Naive thymus-derived CD4-positive, alpha-beta T cell (primary cell): ENCODE results near the gene IL2RG. TPM values are rescaled to one million over a fixed set of nuclear protein-coding genes. Genes with fewer than 3 reads are reported as not detected.

Experiments
- ATAC-seq: fragments of 150-1000 bp; cut with Tn5 transposase; 2 replicates; pipeline ENCODE4 v1.10.0; 2021; ENCODE audit warnings: mild to moderate bottlenecking, moderate library complexity
- CTCF ChIA-PET: fragments of 350-600 bp; sonication (Branson Sonifier 250); formaldehyde crosslinking; loops from one replicate; lab custom pipeline; 2021; ENCODE audit warnings: antibody characterized with exemption; lab: Charles Lee
- POLR2A ChIA-PET: fragments of 350-600 bp; sonication (Branson Sonifier 250); formaldehyde crosslinking; loops from one replicate; lab custom pipeline; 2021; ENCODE audit warnings: antibody characterized with exemption, inconsistent platforms; lab: Charles Lee
- DNase-seq, 9 donors: peaks; one replicate each; pipeline versions ENCODE4 v3.0.0 to v3.0.0-alpha.2; 2020 to 2022; ENCODE audit warnings: mixed read lengths in 1 of 9
- H3K27ac ChIP-seq: one replicate; pipeline ENCODE4 v1.7.0; 2013; ENCODE audit warnings: mild to moderate bottlenecking, low read depth, low read length, moderate library complexity
- H3K27me3 ChIP-seq, 2 donors: one replicate each; pipeline ENCODE4 v1.7.0; 2013; ENCODE audit warnings: low read length in 2 of 2, mild to moderate bottlenecking in 2 of 2, moderate library complexity in 2 of 2; ENCODE audit not compliant: control insufficient read depth in 2 of 2, insufficient read depth in 2 of 2
- H3K36me3 ChIP-seq, 3 experiments: 1 replicate in 2 of 3; 2 replicates in 1 of 3; pipeline ENCODE4 v1.7.0; 2013; ENCODE audit warnings: low read length in 3 of 3, mild to moderate bottlenecking in 3 of 3, moderate library complexity in 1 of 3; ENCODE audit not compliant: insufficient read depth in 3 of 3, control insufficient read depth in 2 of 3
- H3K4me1 ChIP-seq, 2 donors: one replicate each; pipeline ENCODE4 v1.7.0; 2013; ENCODE audit warnings: low read length in 2 of 2, mild to moderate bottlenecking in 2 of 2, moderate library complexity in 1 of 2; ENCODE audit not compliant: control insufficient read depth in 2 of 2, insufficient read depth in 2 of 2
- H3K4me3 ChIP-seq: 2 replicates; pipeline ENCODE4 v1.7.0; 2013; ENCODE audit warnings: mild to moderate bottlenecking, low read length
- H3K9me3 ChIP-seq, 3 experiments: 1 replicate in 2 of 3; 2 replicates in 1 of 3; pipeline ENCODE4 v1.7.0; 2013; ENCODE audit warnings: low read length in 3 of 3; ENCODE audit not compliant: control insufficient read depth in 2 of 3
- H3K27ac Mint-ChIP-seq, 9 donors: one replicate each; pipeline ENCODE4 v1.8.0; 2020 to 2022; ENCODE audit warnings: mixed read lengths in 9 of 9, mild to moderate bottlenecking in 8 of 9, moderate library complexity in 5 of 9, inconsistent platforms in 2 of 9
- H3K27me3 Mint-ChIP-seq, 5 donors: one replicate each; pipeline ENCODE4 v1.8.0; 2021 to 2022; ENCODE audit warnings: mixed read lengths in 5 of 5, mild to moderate bottlenecking in 1 of 5
- H3K36me3 Mint-ChIP-seq, 5 donors: one replicate each; pipeline ENCODE4 v1.8.0; 2020 to 2022; ENCODE audit warnings: mixed read lengths in 5 of 5, mild to moderate bottlenecking in 3 of 5, inconsistent platforms in 1 of 5
- H3K4me1 Mint-ChIP-seq, 7 donors: one replicate each; pipeline ENCODE4 v1.8.0; 2020 to 2022; ENCODE audit warnings: mixed read lengths in 7 of 7, mild to moderate bottlenecking in 3 of 7, inconsistent platforms in 1 of 7
- H3K4me3 Mint-ChIP-seq, 10 donors: one replicate each; pipeline ENCODE4 v1.8.0; 2020 to 2022; ENCODE audit warnings: mild to moderate bottlenecking in 10 of 10, mixed read lengths in 10 of 10, moderate library complexity in 6 of 10, inconsistent platforms in 2 of 10
- H3K9me3 Mint-ChIP-seq, 11 donors: one replicate each; pipeline ENCODE4 v1.8.0; 2020 to 2022; ENCODE audit warnings: mixed read lengths in 11 of 11, mild to moderate bottlenecking in 4 of 11, inconsistent platforms in 1 of 11, moderate library complexity in 1 of 11
- intact Hi-C, 2 donors: fragments of 100-400 bp; cut with micrococcal nuclease; formaldehyde crosslinking; loops; one replicate each; pipeline ENCODE4 v1.15.1; 2023
- polyA plus RNA-seq, 2 donors: library from polyadenylated mRNA; unstranded; fragments of 300-500 nt; fragmentation: Illumina TruSeq; gene quantifications; one replicate each; pipeline ENCODE4 v1.2.3, GENCODE V29; 2021
- total RNA-seq, 6 experiments: library from RNA in 5 of 6; stranded (reverse) in 5 of 6; gene quantifications; 1 replicate in 5 of 6; 2 replicates in 1 of 6; pipeline ENCODE4 v1.2.3 and lab custom pipeline; 2021 to 2026

IL2RG gene
- total and polyA plus RNA-seq, 7 experiments from 2014 or later: 228 to 1,015 (median 330) TPM

DNA sequence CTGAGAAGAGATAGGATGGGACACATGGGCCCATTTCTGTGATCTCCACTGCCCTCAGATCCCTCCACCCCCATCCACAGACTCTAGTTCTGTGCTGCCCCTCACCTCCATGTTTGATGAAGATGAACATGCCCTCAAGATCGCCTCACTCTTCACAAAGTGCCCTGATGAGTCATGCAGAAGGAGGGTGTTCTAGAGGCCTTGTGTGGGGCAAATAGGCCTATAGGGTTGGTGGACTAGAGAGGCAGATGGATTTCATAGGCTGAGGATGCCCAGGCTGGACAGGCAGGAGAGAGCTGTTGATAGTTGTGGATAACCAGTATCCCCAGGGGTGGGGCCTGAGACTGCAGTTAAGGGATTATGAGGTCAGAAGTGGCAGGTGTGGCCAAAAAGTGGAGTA is 5.0 kb downstream of the IL2RG start, which contains the start of gene CXorf65:
CXorf65 (minus strand) TSS at position 314 of the 400 bp plus-strand sequence; CDS start at position 130, 184 bp downstream.
- ATAC-seq (no peak), DNase-seq (no peak)
- Histone ChIP-seq H3K27me3 (no peaks in the 10 kb centered on the region), H3K27ac (peak within 1 kb of the TSS; percentile 96), H3K4me3 (peak within 1 kb of the TSS; percentile 80), H3K4me1 (peaks cover 55 to 58% of the 10 kb centered on the region in 2 donors), H3K36me3 (peaks cover 9 to 20% (median 11%) of the 10 kb centered on the region in 3 experiments), H3K9me3 (no peaks in the 10 kb centered on the region)
- Mint-ChIP-seq H3K4me3 (peak within 1 kb of the TSS; percentile 93 to 98 (median 98)), H3K27me3 (no peaks in the 10 kb centered on the region), H3K27ac (peak within 1 kb of the TSS; percentile 91 to 100 (median 98)), H3K9me3 (peaks cover 0 to 5% (median 0%) of the 10 kb centered on the region in 11 donors), H3K36me3 (peaks cover 15 to 66% (median 42%) of the 10 kb centered on the region in 5 donors), H3K4me1 (peaks cover 34 to 87% (median 65%) of the 10 kb centered on the region in 7 donors)
- intact Hi-C loops: loop anchor here in 1 of 2 donors (1.0 kb wide), 1 partner anchor 8 kb away; no protein-coding TSS in a partner anchor
- ChIA-PET POLR2A (interaction anchor here (0.6 to 8.5 kb wide), 3 partner anchors 10 to 148 kb away, joined by 3 to 125 read pairs (median 4); partner anchors contain the start of genes FOXO4 and MED12), CTCF (interaction anchor here (1.2 kb wide), 1 partner anchor 24 kb away, joined by 6 read pairs; no protein-coding TSS in a partner anchor)

- intact Hi-C loops: loop anchor here in 1 of 2 donors (1.0 kb wide), 1 partner anchor 7 kb away; no protein-coding TSS in a partner anchor
- Histone ChIP-seq H3K27ac (peak overlapping the region; percentile 96), H3K27me3 (no peaks in the 10 kb centered on the region), H3K9me3 (no peaks in the 10 kb centered on the region), H3K4me1 (peaks cover 59 to 63% of the 10 kb centered on the region in 2 donors), H3K4me3 (peak overlapping the region; percentile 8), H3K36me3 (peaks cover 9 to 17% (median 11%) of the 10 kb centered on the region in 3 experiments)
- H3K27me3 Mint-ChIP-seq: no peaks in the 10 kb centered on the region
- POLR2A ChIA-PET: interaction anchor here (0.6 to 8.5 kb wide), 6 partner anchors 10 to 1474 kb away, joined by 3 to 125 read pairs (median 4); partner anchors contain the start of genes FOXO4 and MED12
- CTCF ChIA-PET: interaction anchor here (1.2 kb wide), 2 partner anchors 12 to 25 kb away, joined by 6 to 7 read pairs; partner anchors contain the start of gene MED12
- no peak for ATAC-seq
- peak overlapping the region; percentile 58 to 98 (median 78) for H3K4me3 Mint-ChIP-seq
- H3K9me3 Mint-ChIP-seq: peaks cover 0 to 5% (median 0%) of the 10 kb centered on the region in 11 donors
- H3K36me3 Mint-ChIP-seq: peaks cover 13 to 58% (median 39%) of the 10 kb centered on the region in 5 donors
- H3K4me1 Mint-ChIP-seq: peaks cover 39 to 92% (median 72%) of the 10 kb centered on the region in 7 donors
- H3K27ac Mint-ChIP-seq: peak overlapping the region; percentile 83 to 99 (median 96)
- DNase-seq: no peak
Observed at GRCh38 chrX:71105628-71106027, 5.7 kb downstream of the IL2RG start.

GRCh38 chrX:71103110-71103983 is 8.0 kb downstream of the IL2RG start:
- peaks cover 1 to 35% (median 18%) of the 10 kb centered on the region in 5 donors for H3K36me3 Mint-ChIP-seq
- no peaks in the 10 kb centered on the region for H3K27me3 Mint-ChIP-seq
- ATAC-seq (peak; percentile 73), DNase-seq (peak in 8 of 9 donors; percentile 46 to 61 (median 58))
- CTCF ChIA-PET: interaction anchor here (0.9 to 4.9 kb wide), 5 partner anchors 8 to 76 kb away, joined by 3 to 59 read pairs (median 18); partner anchors contain the start of genes IL2RG and MED12
- H3K9me3 ChIP-seq: no peaks in the 10 kb centered on the region
- H3K4me1 ChIP-seq: peaks cover 62 to 74% of the 10 kb centered on the region in 2 donors
- H3K36me3 ChIP-seq: peaks cover 4 to 6% (median 5%) of the 10 kb centered on the region in 3 experiments
- peak overlapping the region; percentile 82 for H3K27ac ChIP-seq
- peaks cover 0 to 6% (median 0%) of the 10 kb centered on the region in 11 donors for H3K9me3 Mint-ChIP-seq
- H3K4me3 ChIP-seq: peak overlapping the region; percentile 45
- H3K27me3 ChIP-seq: no peaks in the 10 kb centered on the region
- peak overlapping the region; percentile 90 to 99 (median 92) for H3K27ac Mint-ChIP-seq
- H3K4me3 Mint-ChIP-seq: peak overlapping the region; percentile 75 to 98 (median 85)
- peaks cover 44 to 92% (median 79%) of the 10 kb centered on the region in 7 donors for H3K4me1 Mint-ChIP-seq
- POLR2A ChIA-PET: interaction anchor here (1.3 to 8.5 kb wide), 4 partner anchors 9 to 81 kb away, joined by 5 to 125 read pairs (median 111); partner anchors contain the start of genes IL2RG and MED12
- intact Hi-C loops: loop anchor here (1.0 kb wide), 1 partner anchor 8 kb away; the partner anchor contains the start of gene IL2RG (in 2 of the 2)

DNA sequence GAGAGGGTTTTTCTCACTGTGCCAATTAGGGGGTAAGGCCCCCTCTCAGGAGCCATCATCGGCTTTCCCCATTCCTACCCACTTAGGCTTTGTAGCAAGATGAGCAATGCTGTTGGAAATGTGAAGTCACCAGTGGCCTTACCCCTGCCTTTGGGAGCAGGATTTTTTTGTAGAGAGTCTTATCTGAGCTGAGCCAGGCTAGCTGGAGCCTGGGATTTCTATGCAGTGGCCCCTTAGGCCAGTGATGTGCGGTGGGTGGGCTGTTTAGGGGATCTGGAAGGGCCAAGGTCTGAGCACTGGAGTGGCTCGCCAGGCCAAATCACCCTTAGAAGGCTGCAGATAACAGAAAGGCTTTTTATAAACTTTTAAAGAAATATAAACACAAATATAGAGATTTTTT is 9.1 kb downstream of the IL2RG start:
- no peak overlapping the region for H3K4me3 ChIP-seq
- H3K36me3 ChIP-seq: peaks cover 0 to 1% (median under 1%) of the 10 kb centered on the region in 3 experiments
- H3K27me3 ChIP-seq: no peaks in the 10 kb centered on the region
- Mint-ChIP-seq H3K9me3 (peaks cover 0 to 4% (median 0%) of the 10 kb centered on the region in 11 donors), H3K36me3 (peaks cover 0 to 26% (median 12%) of the 10 kb centered on the region in 5 donors), H3K27me3 (no peaks in the 10 kb centered on the region), H3K4me1 (peaks cover 43 to 92% (median 75%) of the 10 kb centered on the region in 7 donors), H3K4me3 (peak overlapping the region in 7 of 10 donors; percentile 27 to 98 (median 75)), H3K27ac (peak overlapping the region; percentile 81 to 99 (median 92))
- no peak for ATAC-seq
- ChIA-PET CTCF (interaction anchor here (1.1 to 4.9 kb wide), 6 partner anchors 9 to 80 kb away, joined by 3 to 59 read pairs (median 12); partner anchors contain the start of genes IL2RG and MED12), POLR2A (interaction anchor here (0.6 to 8.5 kb wide), 8 partner anchors 10 to 430 kb away, joined by 3 to 125 read pairs (median 9); partner anchors contain the start of genes IL2RG, MED12 and OGT)
- DNase-seq: no peak
- H3K9me3 ChIP-seq: no peaks in the 10 kb centered on the region
- H3K27ac ChIP-seq: peak overlapping the region; percentile 82
- intact Hi-C loops: no loop called here
- H3K4me1 ChIP-seq: peaks cover 62 to 75% of the 10 kb centered on the region in 2 donors

DNA sequence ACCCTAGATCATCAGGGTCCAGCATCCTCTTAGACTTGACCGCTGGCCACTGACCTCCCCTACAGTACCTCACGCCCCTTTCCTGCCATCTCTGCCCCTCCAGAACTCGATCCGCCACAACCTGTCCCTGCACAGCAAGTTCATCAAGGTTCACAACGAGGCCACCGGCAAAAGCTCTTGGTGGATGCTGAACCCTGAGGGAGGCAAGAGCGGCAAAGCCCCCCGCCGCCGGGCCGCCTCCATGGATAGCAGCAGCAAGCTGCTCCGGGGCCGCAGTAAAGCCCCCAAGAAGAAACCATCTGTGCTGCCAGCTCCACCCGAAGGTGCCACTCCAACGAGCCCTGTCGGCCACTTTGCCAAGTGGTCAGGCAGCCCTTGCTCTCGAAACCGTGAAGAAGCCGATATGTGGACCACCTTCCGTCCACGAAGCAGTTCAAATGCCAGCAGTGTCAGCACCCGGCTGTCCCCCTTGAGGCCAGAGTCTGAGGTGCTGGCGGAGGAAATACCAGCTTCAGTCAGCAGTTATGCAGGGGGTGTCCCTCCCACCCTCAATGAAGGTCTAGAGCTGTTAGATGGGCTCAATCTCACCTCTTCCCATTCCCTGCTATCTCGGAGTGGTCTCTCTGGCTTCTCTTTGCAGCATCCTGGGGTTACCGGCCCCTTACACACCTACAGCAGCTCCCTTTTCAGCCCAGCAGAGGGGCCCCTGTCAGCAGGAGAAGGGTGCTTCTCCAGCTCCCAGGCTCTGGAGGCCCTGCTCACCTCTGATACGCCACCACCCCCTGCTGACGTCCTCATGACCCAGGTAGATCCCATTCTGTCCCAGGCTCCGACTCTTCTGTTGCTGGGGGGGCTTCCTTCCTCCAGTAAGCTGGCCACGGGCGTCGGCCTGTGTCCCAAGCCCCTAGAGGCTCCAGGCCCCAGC is 10.5 kb downstream of the IL2RG start:
- Histone ChIP-seq H3K4me3 (no peak overlapping the region), H3K27me3 (no peaks in the 10 kb centered on the region), H3K4me1 (peaks cover 52 to 68% of the 10 kb centered on the region in 2 donors), H3K36me3 (no peaks in the 10 kb centered on the region), H3K9me3 (no peaks in the 10 kb centered on the region), H3K27ac (peak overlapping the region; percentile 58)
- intact Hi-C loops: no loop called here
- ChIA-PET POLR2A (interaction anchor here (0.6 to 8.5 kb wide), 9 partner anchors 7 to 431 kb away, joined by 3 to 125 read pairs (median 9); partner anchors contain the start of genes IL2RG and MED12), CTCF (interaction anchor here (0.9 to 4.9 kb wide), 8 partner anchors 11 to 156 kb away, joined by 3 to 59 read pairs (median 11); partner anchors contain the start of genes IL2RG and MED12)
- peak overlapping the region in 7 of 10 donors; percentile 4 to 60 (median 36) for H3K4me3 Mint-ChIP-seq
- DNase-seq (peak in 1 of 9 donors; percentile 44), ATAC-seq (no peak)
- peaks cover 0 to 2% (median 0%) of the 10 kb centered on the region in 11 donors for H3K9me3 Mint-ChIP-seq
- peaks cover 0 to 15% (median 4%) of the 10 kb centered on the region in 5 donors for H3K36me3 Mint-ChIP-seq
- peaks cover 0 to 2% (median 0%) of the 10 kb centered on the region in 5 donors for H3K27me3 Mint-ChIP-seq
- H3K27ac Mint-ChIP-seq: peak overlapping the region; percentile 44 to 99 (median 86)
- peaks cover 34 to 80% (median 63%) of the 10 kb centered on the region in 7 donors for H3K4me1 Mint-ChIP-seq
